ENCODE measurements around the gene GPR37L1. TPM values are rescaled to one million over a fixed set of nuclear protein-coding genes. Genes with fewer than 3 reads are reported as not detected.

Gene GPR37L1
- total RNA-seq, 6 experiments from 2014 or later: not detected

- no peaks in the 10 kb centered on the region for H3K9me3 Mint-ChIP-seq
These were observed 34.5 kb upstream of the GPR37L1 start for GRCh38 chr1:202088206-202088605.

GRCh38 chr1:202090994-202091393, 31.7 kb upstream of the GPR37L1 start:
- 0 out of 2 replicates have a peak, but pooled peaks cover 1% of the 10 kb centered on the region for H3K4me1 Mint-ChIP-seq (ENCODE audit: low read depth)
- no peaks in the 10 kb centered on the region for H3K9me3 Mint-ChIP-seq
- no peaks in the 10 kb centered on the region for H3K36me3 Mint-ChIP-seq (ENCODE audit: low read depth)
- no peak overlapping the region for H3K4me3 Mint-ChIP-seq
- peaks cover 32% of the 10 kb centered on the region for H3K27me3 Mint-ChIP-seq (ENCODE audit: insufficient read depth)
- no peak for DNase-seq
- TF ChIP-seq CTCF (IDR thresholded peaks at IDR 0.05): no peak
- H3K27ac Mint-ChIP-seq: no peak overlapping the region

More at GRCh38 chr1:202088206-202088605, 34.5 kb upstream of the GPR37L1 start:
- Mint-ChIP-seq H3K36me3 (ENCODE audit: low read depth) (no peaks in the 10 kb centered on the region), H3K27me3 (ENCODE audit: insufficient read depth) (peaks cover 31% of the 10 kb centered on the region), H3K4me1 (ENCODE audit: low read depth) (0 out of 2 replicates have a peak, but pooled peaks cover 6% of the 10 kb centered on the region), H3K4me3 (no peak overlapping the region), H3K27ac (no peak overlapping the region)
- TF ChIP-seq CTCF (IDR thresholded peaks at IDR 0.05): no peak
- no peak for DNase-seq

GRCh38 chr1:202093858-202094257, 28.9 kb upstream of the GPR37L1 start:
- H3K4me1 Mint-ChIP-seq (ENCODE audit: low read depth): no peaks in the 10 kb centered on the region
- peaks cover 31% of the 10 kb centered on the region for H3K27me3 Mint-ChIP-seq (ENCODE audit: insufficient read depth)
- H3K27ac Mint-ChIP-seq: no peak overlapping the region
- H3K4me3 Mint-ChIP-seq: no peak overlapping the region
- no peak for DNase-seq
- H3K9me3 Mint-ChIP-seq: no peaks in the 10 kb centered on the region
- no peaks in the 10 kb centered on the region for H3K36me3 Mint-ChIP-seq (ENCODE audit: low read depth)
- no peak for TF ChIP-seq CTCF (IDR thresholded peaks at IDR 0.05)

- no peak overlapping the region for H3K4me3 Mint-ChIP-seq
- no peak for DNase-seq
- no peaks in the 10 kb centered on the region for H3K9me3 Mint-ChIP-seq
- peaks cover 15% of the 10 kb centered on the region for H3K27me3 Mint-ChIP-seq (ENCODE audit: insufficient read depth)
- H3K27ac Mint-ChIP-seq: no peak overlapping the region
- H3K36me3 Mint-ChIP-seq (ENCODE audit: low read depth): no peaks in the 10 kb centered on the region
- peaks cover 16% of the 10 kb centered on the region for H3K4me1 Mint-ChIP-seq (ENCODE audit: low read depth)
- TF ChIP-seq CTCF (IDR thresholded peaks at IDR 0.05): no peak
These were observed 21.5 kb upstream of the GPR37L1 start for GRCh38 chr1:202101184-202101583.

GRCh38 chr1:202104073-202104472, 18.6 kb upstream of the GPR37L1 start:
- H3K4me3 Mint-ChIP-seq: no peak overlapping the region
- no peak for DNase-seq
- H3K27me3 Mint-ChIP-seq (ENCODE audit: insufficient read depth): peaks cover 10% of the 10 kb centered on the region
- no peaks in the 10 kb centered on the region for H3K36me3 Mint-ChIP-seq (ENCODE audit: low read depth)
- no peaks in the 10 kb centered on the region for H3K9me3 Mint-ChIP-seq
- peaks cover 17% of the 10 kb centered on the region for H3K4me1 Mint-ChIP-seq (ENCODE audit: low read depth)
- no peak overlapping the region for H3K27ac Mint-ChIP-seq
- no peak for TF ChIP-seq CTCF (IDR thresholded peaks at IDR 0.05)
